Measurements from ENCODE around the gene MARK3.

The MARK3 gene

GRCh38 chr14:103528587-103529382 lies 143.6 kb downstream of the MARK3 start, which contains the start of gene TRMT61A:
TRMT61A (plus strand) TSS chr14:103529196; CDS start chr14:103529979, 783 bp downstream.
- DNase-seq: peak; percentile 73 to 80

GRCh38 chr14:103529383-103530365 lies 144.5 kb downstream of the MARK3 start:
- no peak for DNase-seq

- no peak for DNase-seq
Measured at GRCh38 chr14:103530390-103530789, 145.2 kb downstream of the MARK3 start.

GRCh38 chr14:103530831-103531230 lies 145.6 kb downstream of the MARK3 start:
- no peak for DNase-seq

GRCh38 chr14:103531421-103532215 lies 146.4 kb downstream of the MARK3 start:
- DNase-seq: no peak

- no peak for DNase-seq
Measured at GRCh38 chr14:103532216-103533136, 147.3 kb downstream of the MARK3 start.

- no peak for DNase-seq
Measured at GRCh38 chr14:103533137-103533998, 148.2 kb downstream of the MARK3 start.

- DNase-seq: no peak
Measured at GRCh38 chr14:103533999-103534575, 148.9 kb downstream of the MARK3 start.

- no peak for DNase-seq
Measured at GRCh38 chr14:103534576-103535061, 149.4 kb downstream of the MARK3 start.

GRCh38 chr14:103535081-103535890 lies 150.1 kb downstream of the MARK3 start:
- DNase-seq: no peak

GRCh38 chr14:103535891-103536565 lies 150.8 kb downstream of the MARK3 start:
- no peak for DNase-seq

- DNase-seq: no peak
Measured at GRCh38 chr14:103536693-103537092, 151.5 kb downstream of the MARK3 start.

GRCh38 chr14:103537175-103537990 lies 152.2 kb downstream of the MARK3 start:
- no peak for DNase-seq

- DNase-seq: no peak
Measured at GRCh38 chr14:103538291-103539055, 153.3 kb downstream of the MARK3 start.

- DNase-seq: no peak
Measured at GRCh38 chr14:103539056-103539825, 154.0 kb downstream of the MARK3 start.
